Parathyroid adenoma (tissue), 2 donors: ENCODE data around the gene SIX1.

Source experiments
- H2AFZ ChIP-seq: fragments of 300-600 bp; sonication (generic); one replicate; pipeline ENCODE4 v1.7.0; 2017; ENCODE audit warnings: antibody characterized with exemption, mild to moderate bottlenecking
- H3K27ac ChIP-seq: fragments of 300-600 bp; sonication (generic); one replicate; pipeline ENCODE4 v1.7.0; 2017
- H3K27me3 ChIP-seq: fragments of 300-600 bp; sonication (generic); one replicate; pipeline ENCODE4 v1.7.0; 2017; ENCODE audit warnings: low read length; ENCODE audit not compliant: control insufficient read depth, insufficient read depth
- H3K36me3 ChIP-seq: fragments of 300-600 bp; sonication (generic); one replicate; pipeline ENCODE4 v1.7.0; 2017; ENCODE audit warnings: low read length; ENCODE audit not compliant: control insufficient read depth, insufficient read depth
- H3K4me1 ChIP-seq: fragments of 300-600 bp; sonication (generic); one replicate; pipeline ENCODE4 v1.7.0; 2017; ENCODE audit warnings: control low read depth
- H3K4me2 ChIP-seq: fragments of 300-600 bp; sonication (generic); one replicate; pipeline ENCODE4 v1.7.0; 2017; ENCODE audit warnings: low read length
- H3K4me3 ChIP-seq: fragments of 300-600 bp; sonication (generic); one replicate; pipeline ENCODE4 v1.7.0; 2017; ENCODE audit warnings: low read depth, low read length
- H3K79me2 ChIP-seq: fragments of 300-600 bp; sonication (generic); one replicate; pipeline ENCODE4 v1.7.0; 2017; ENCODE audit warnings: control low read depth
- H3K9ac ChIP-seq: fragments of 300-600 bp; sonication (generic); one replicate; pipeline ENCODE4 v1.7.0; 2017; ENCODE audit warnings: mild to moderate bottlenecking
- H3K9me3 ChIP-seq: fragments of 300-600 bp; sonication (generic); one replicate; pipeline ENCODE4 v1.7.0; 2017; ENCODE audit warnings: low read length; ENCODE audit not compliant: control insufficient read depth
- TF ChIP-seq, protein P1 (sequence below): fragments of 300-600 bp; sonication (generic); IDR thresholded peaks from one replicate; pipeline ENCODE4 v1.7.0; 2017; ENCODE audit warnings: antibody characterized with exemption, mild to moderate bottlenecking
- donor health status: primary hyperparathyroidism.

Gene SIX1

DNA sequence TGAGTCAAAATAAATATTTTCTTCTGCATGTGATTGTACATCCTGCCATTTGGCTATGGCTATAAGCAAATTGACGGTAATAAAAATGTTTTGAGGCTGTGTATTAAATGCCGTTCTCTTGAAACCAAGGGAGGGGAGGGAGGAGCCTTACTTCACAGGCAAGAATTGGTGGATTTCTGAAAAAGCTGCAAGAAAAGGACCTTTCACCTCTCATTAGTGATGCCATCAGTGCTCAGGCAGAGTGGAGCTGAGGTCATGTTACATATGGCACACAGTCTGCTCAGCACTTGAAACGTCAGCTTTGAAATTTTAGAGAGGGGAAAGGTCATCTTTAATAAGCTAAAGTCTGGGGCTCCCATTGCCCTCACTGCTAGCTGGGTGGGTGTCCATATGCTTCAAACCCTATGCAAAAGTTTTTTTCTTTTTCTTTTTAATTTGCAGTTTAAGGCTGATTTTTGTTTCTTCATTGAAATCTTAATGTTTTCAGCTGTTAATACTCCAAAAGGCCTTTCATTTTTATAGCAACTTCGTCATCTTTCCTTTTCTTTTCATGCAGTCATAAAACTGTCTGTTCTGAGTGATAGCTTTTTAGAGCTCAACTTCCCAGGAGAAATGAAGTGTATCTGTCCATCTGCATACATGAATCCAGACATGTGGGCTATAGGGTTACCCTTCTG lies 9.8 kb upstream of the SIX1 start:
- Histone ChIP-seq H3K27me3 (no peaks in the 10 kb centered on the region), H3K36me3 (no peaks in the 10 kb centered on the region), H3K4me1 (peaks cover 3% of the 10 kb centered on the region), H3K4me3 (peak overlapping the region; percentile 76), H2AFZ (peak overlapping the region; percentile 85), H3K79me2 (peaks cover 7% of the 10 kb centered on the region), H3K9me3 (no peaks in the 10 kb centered on the region), H3K4me2 (peak overlapping the region; percentile 94), H3K27ac (peak overlapping the region; percentile 96), H3K9ac (no peak overlapping the region)
- TF ChIP-seq, protein P1, sequence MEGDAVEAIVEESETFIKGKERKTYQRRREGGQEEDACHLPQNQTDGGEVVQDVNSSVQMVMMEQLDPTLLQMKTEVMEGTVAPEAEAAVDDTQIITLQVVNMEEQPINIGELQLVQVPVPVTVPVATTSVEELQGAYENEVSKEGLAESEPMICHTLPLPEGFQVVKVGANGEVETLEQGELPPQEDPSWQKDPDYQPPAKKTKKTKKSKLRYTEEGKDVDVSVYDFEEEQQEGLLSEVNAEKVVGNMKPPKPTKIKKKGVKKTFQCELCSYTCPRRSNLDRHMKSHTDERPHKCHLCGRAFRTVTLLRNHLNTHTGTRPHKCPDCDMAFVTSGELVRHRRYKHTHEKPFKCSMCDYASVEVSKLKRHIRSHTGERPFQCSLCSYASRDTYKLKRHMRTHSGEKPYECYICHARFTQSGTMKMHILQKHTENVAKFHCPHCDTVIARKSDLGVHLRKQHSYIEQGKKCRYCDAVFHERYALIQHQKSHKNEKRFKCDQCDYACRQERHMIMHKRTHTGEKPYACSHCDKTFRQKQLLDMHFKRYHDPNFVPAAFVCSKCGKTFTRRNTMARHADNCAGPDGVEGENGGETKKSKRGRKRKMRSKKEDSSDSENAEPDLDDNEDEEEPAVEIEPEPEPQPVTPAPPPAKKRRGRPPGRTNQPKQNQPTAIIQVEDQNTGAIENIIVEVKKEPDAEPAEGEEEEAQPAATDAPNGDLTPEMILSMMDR, result no peak

DNA sequence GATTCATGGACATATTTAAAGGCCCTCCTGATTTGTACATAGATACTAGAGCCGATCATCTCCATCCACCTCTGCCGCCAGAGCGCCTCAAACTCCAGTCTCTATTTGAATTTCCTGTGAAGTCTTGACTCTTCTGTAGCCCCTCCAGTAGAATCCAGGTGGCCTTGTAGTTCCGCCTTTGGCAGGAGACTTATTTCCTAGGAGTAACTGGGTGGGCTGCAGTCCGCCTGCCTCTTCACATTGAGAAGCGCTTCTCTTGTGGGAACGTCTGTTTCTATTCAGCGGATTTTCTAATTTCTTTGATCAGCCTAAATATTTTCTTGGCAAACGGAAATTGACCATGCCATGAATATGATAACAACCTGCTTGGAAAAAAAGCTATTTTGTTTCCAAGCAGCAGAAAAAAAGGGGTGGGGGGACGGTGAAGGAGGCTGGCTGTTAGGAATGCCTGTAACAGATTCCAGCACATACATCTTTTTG lies 9.0 kb upstream of the SIX1 start:
- H3K4me1 ChIP-seq, result peaks cover 3% of the 10 kb centered on the region
- H3K4me3 ChIP-seq, result peak overlapping the region; percentile 76
- peaks cover 7% of the 10 kb centered on the region for H3K79me2 ChIP-seq
- no peaks in the 10 kb centered on the region for H3K36me3 ChIP-seq
- peak overlapping the region; percentile 85 for H2AFZ ChIP-seq
- TF ChIP-seq, protein P1, result no peak
- H3K4me2 ChIP-seq, result peak overlapping the region; percentile 94
- peak overlapping the region; percentile 96 for H3K27ac ChIP-seq
- H3K9ac ChIP-seq, result no peak overlapping the region
- H3K9me3 ChIP-seq, result no peaks in the 10 kb centered on the region
- no peaks in the 10 kb centered on the region for H3K27me3 ChIP-seq

DNA sequence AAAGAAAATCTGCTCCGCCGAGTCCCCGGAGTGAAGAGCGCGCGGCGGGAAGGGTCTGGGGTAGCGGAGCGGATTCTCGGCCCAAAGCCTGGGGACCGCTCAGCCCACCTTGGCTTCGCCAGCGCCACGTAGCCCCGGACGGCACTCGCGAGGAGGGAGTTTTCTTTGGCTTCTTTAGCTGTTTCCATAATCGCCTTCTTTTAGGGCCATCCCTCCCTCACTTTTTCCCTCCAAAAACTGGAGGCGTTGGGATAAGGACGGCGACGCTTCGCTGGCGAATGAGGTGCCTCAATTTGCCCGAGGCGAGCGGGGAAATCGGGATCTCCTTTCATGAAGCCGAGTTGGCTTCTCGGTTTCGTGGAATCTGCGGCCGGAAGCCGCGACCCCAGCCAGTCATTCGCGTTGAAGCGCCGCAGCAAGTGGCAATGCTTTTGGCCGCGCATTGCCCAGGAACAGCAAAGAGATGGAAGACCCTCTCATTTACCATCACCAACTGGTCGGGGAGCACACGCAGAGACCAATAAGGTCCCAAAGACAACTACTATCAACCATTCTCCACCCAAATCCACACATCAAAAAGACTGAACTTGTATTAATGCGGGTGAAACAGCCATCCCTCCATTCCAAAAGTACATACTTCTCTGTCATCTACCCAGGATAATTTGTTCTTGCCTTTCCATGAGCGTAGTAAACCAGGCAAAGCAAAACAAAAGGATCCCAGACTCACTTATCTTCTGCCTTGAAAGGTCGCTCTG lies 8.4 kb upstream of the SIX1 start:
- peak overlapping the region; percentile 22 for H3K9ac ChIP-seq

DNA sequence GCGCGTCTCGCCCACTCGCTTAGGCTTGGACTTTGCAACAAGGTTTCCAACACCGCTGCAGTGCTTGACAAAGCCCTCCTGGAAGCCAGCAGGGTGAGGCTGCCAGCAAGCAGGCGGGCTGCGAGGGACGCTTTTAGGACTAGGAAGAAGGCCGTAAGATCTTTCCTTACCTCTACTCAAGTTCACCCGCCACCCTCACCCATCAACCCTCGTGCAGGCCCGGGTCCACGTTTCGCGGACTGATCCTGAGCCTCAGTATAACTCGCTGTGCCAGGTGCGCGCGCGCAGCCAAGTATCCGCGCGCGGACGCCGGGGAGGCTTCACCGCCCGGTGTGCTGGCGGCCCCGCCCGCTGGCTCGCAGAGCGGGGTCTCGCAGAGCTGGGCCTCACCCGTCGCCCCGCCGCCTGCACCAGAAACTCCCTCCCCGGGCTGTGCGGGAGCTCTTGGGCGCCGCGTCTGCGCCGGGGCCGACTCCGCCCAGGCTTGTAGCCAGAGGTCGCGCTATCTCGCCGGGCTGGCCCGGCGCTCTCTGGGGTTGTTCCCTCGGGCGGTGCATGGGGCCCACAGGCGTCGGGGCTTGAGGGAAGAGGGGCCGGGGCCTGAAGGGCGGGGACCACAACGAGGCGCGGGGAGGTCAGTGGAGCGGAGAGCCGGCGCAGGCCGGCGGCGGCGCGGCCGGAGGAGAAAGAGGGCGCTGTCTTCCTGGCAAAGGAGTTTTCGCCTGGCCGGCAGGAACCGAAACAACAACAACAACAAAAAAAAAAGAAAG lies 7.6 kb upstream of the SIX1 start:
- H3K4me3 ChIP-seq, result peak overlapping the region; percentile 76
- peak overlapping the region; percentile 85 for H2AFZ ChIP-seq
- no peaks in the 10 kb centered on the region for H3K27me3 ChIP-seq
- TF ChIP-seq, protein P1, result peak; percentile 52
- H3K27ac ChIP-seq, result peak overlapping the region; percentile 96
- no peaks in the 10 kb centered on the region for H3K9me3 ChIP-seq
- peaks cover 7% of the 10 kb centered on the region for H3K79me2 ChIP-seq
- peak overlapping the region; percentile 22 for H3K9ac ChIP-seq
- H3K4me1 ChIP-seq, result peaks cover 3% of the 10 kb centered on the region
- no peaks in the 10 kb centered on the region for H3K36me3 ChIP-seq
- peak overlapping the region; percentile 94 for H3K4me2 ChIP-seq

More for the DNA sequence above, 8.4 kb upstream of the SIX1 start:
- H3K4me2 ChIP-seq, result peak overlapping the region; percentile 94
- H3K9me3 ChIP-seq, result no peaks in the 10 kb centered on the region
- H3K79me2 ChIP-seq, result peaks cover 7% of the 10 kb centered on the region
- H3K27me3 ChIP-seq, result no peaks in the 10 kb centered on the region
- H3K36me3 ChIP-seq, result no peaks in the 10 kb centered on the region
- TF ChIP-seq, protein P1, result no peak
- peak overlapping the region; percentile 96 for H3K27ac ChIP-seq
- H2AFZ ChIP-seq, result peak overlapping the region; percentile 85
- H3K4me1 ChIP-seq, result peaks cover 3% of the 10 kb centered on the region
- H3K4me3 ChIP-seq, result peak overlapping the region; percentile 76
